Right atrium auricular region (tissue), 2 donors: Measurements from ENCODE around the gene SFXN1. TPM values are rescaled to one million over a fixed set of nuclear protein-coding genes. Genes with fewer than 3 reads are reported as not detected.

ENCODE experiments used
- DNase-seq: peaks from one replicate; pipeline ENCODE4 v3.0.0-alpha.2; 2019; ENCODE audit warnings: low spot score
- H3K27ac ChIP-seq, 2 donors: fragments of 200-600 bp; sonication (generic); 1 replicate in 1 of 2; 2 replicates in 1 of 2; pipeline ENCODE4 v1.5.1; 2016 to 2019
- H3K27me3 ChIP-seq, 2 donors: fragments of 200-600 bp; sonication (generic); one replicate each; pipeline versions ENCODE4 v1.5.1 to v1.6.0; 2017 to 2019
- H3K36me3 ChIP-seq: fragments of 200-600 bp; sonication (generic); one replicate; pipeline ENCODE4 v1.5.1; 2016
- H3K4me1 ChIP-seq, 2 donors: fragments of 200-600 bp; sonication (generic); one replicate each; pipeline versions ENCODE4 v1.5.1 to v1.6.0; 2017 to 2019
- H3K4me3 ChIP-seq, 2 donors: fragments of 200-600 bp; sonication (generic); 1 replicate in 1 of 2; 2 replicates in 1 of 2; pipeline ENCODE4 v1.5.1; 2017 to 2019; ENCODE audit warnings: mild to moderate bottlenecking in 1 of 2, moderate library complexity in 1 of 2
- H3K9me3 ChIP-seq, 2 donors: fragments of 200-600 bp; sonication (generic); one replicate each; pipeline ENCODE4 v1.5.1; 2019
- CTCF ChIP-seq, 2 donors: fragments of 200-600 bp; sonication (generic); IDR thresholded peaks; one replicate each; pipeline ENCODE4 v1.5.1; 2019; ENCODE audit warnings: antibody characterized with exemption in 2 of 2
- total RNA-seq, 2 donors: library from RNA; depleted of rRNA; stranded (reverse); fragments of >200 nt; gene quantifications; one replicate each; pipeline ENCODE4 v1.1.0, GENCODE V29; 2016

The SFXN1 gene
- total RNA-seq, 2 donors from 2014 or later: 23.3 to 33.0 TPM

- TF ChIP-seq CTCF (IDR thresholded peaks at IDR 0.05): no peak
- Histone ChIP-seq H3K4me3 (no peak overlapping the region), H3K36me3 (no peaks in the 10 kb centered on the region), H3K27me3 (no peaks in the 10 kb centered on the region), H3K4me1 (no peaks in the 10 kb centered on the region), H3K9me3 (no peaks in the 10 kb centered on the region), H3K27ac (no peak overlapping the region)
- DNase-seq: no peak
Measured at GRCh38 chr5:175554296-175554695, 75.9 kb downstream of the SFXN1 start.

GRCh38 chr5:175555168-175555785 is 76.9 kb downstream of the SFXN1 start:
- Histone ChIP-seq H3K27ac (no peak overlapping the region), H3K4me1 (no peaks in the 10 kb centered on the region), H3K27me3 (no peaks in the 10 kb centered on the region), H3K36me3 (no peaks in the 10 kb centered on the region), H3K4me3 (no peak overlapping the region), H3K9me3 (no peaks in the 10 kb centered on the region)
- TF ChIP-seq CTCF (IDR thresholded peaks at IDR 0.05): no peak
- DNase-seq: no peak

GRCh38 chr5:175556794-175557193 is 78.4 kb downstream of the SFXN1 start:
- Histone ChIP-seq H3K9me3 (no peaks in the 10 kb centered on the region), H3K27ac (no peak overlapping the region), H3K36me3 (no peaks in the 10 kb centered on the region), H3K27me3 (no peaks in the 10 kb centered on the region), H3K4me1 (no peaks in the 10 kb centered on the region), H3K4me3 (no peak overlapping the region)
- DNase-seq: no peak
- no peak for TF ChIP-seq CTCF (IDR thresholded peaks at IDR 0.05)

- no peak overlapping the region for H3K4me3 ChIP-seq
- no peaks in the 10 kb centered on the region for H3K4me1 ChIP-seq
- no peak overlapping the region for H3K27ac ChIP-seq
- TF ChIP-seq CTCF (IDR thresholded peaks at IDR 0.05): no peak
- no peaks in the 10 kb centered on the region for H3K9me3 ChIP-seq
- no peaks in the 10 kb centered on the region for H3K27me3 ChIP-seq
- no peaks in the 10 kb centered on the region for H3K36me3 ChIP-seq
- no peak for DNase-seq
Measured at GRCh38 chr5:175557778-175558177, 79.4 kb downstream of the SFXN1 start.

GRCh38 chr5:175558801-175559480 is 80.6 kb downstream of the SFXN1 start:
- H3K27me3 ChIP-seq: no peaks in the 10 kb centered on the region

More at GRCh38 chr5:175558801-175559480, 80.6 kb downstream of the SFXN1 start:
- Histone ChIP-seq H3K4me1 (no peaks in the 10 kb centered on the region), H3K9me3 (no peaks in the 10 kb centered on the region), H3K27ac (no peak overlapping the region), H3K4me3 (no peak overlapping the region), H3K36me3 (no peaks in the 10 kb centered on the region)
- TF ChIP-seq CTCF (IDR thresholded peaks at IDR 0.05): no peak
- no peak for DNase-seq
